Neural cell (in vitro differentiated cells): ENCODE results near the gene CALHM2. TPM values are rescaled to one million over a fixed set of nuclear protein-coding genes. Genes with fewer than 3 reads are reported as not detected.

Experiments
- H2AFZ ChIP-seq: fragments of 200-600, 300-800 bp; sonication (generic), shearing (Covaris generic); 2 replicates; pipeline ENCODE4 v1.6.0; 2014; ENCODE audit warnings: low read depth, mild to moderate bottlenecking, antibody characterized with exemption, low read length, moderate library complexity
- H3F3A ChIP-seq: fragments of 200-600 bp; shearing (Covaris generic); 2 replicates; pipeline ENCODE4 v1.6.1; 2016; ENCODE audit warnings: mild to moderate bottlenecking, moderate library complexity, mixed read lengths, antibody characterized with exemption, low read length; ENCODE audit not compliant: insufficient read depth, poor library complexity, severe bottlenecking
- H3K27ac ChIP-seq: fragments of 200-600, 300-800 bp; sonication (generic), shearing (Covaris generic); 2 replicates; pipeline ENCODE4 v1.5.1; 2014; ENCODE audit warnings: mild to moderate bottlenecking, low read length, moderate library complexity
- H3K27me3 ChIP-seq: fragments of 300-800, 200-600 bp; sonication (generic), shearing (Covaris generic); 2 replicates; pipeline ENCODE4 v1.6.0; 2014; ENCODE audit warnings: mild to moderate bottlenecking, low read depth, low read length, moderate library complexity; ENCODE audit not compliant: insufficient read depth
- H3K36me3 ChIP-seq: fragments of 300-800, 200-600 bp; sonication (generic), shearing (Covaris generic); 2 replicates; pipeline ENCODE4 v1.5.1; 2014; ENCODE audit warnings: mild to moderate bottlenecking, antibody characterized with exemption, low read length, moderate library complexity; ENCODE audit not compliant: insufficient read depth
- H3K4me2 ChIP-seq: fragments of 300-800, 200-600 bp; sonication (generic), shearing (Covaris generic); 2 replicates; pipeline ENCODE4 v1.6.0; 2014; ENCODE audit warnings: mild to moderate bottlenecking, low read length
- H3K4me3 ChIP-seq: fragments of 300-800, 200-600 bp; sonication (generic), shearing (Covaris generic); 2 replicates; pipeline ENCODE4 v1.5.1; 2014; ENCODE audit warnings: mild to moderate bottlenecking, low read length, moderate library complexity
- H3K79me2 ChIP-seq: fragments of 200-600 bp; shearing (Covaris generic); replicated peaks from 2 replicates; pipeline ENCODE4 v1.6.0; 2014; ENCODE audit warnings: mild to moderate bottlenecking, low read length, moderate library complexity; ENCODE audit not compliant: insufficient read depth
- H3K9ac ChIP-seq: fragments of 300-800, 200-600 bp; sonication (generic), shearing (Covaris generic); 2 replicates; pipeline ENCODE4 v1.6.1; 2016; ENCODE audit warnings: mild to moderate bottlenecking, low read length, mixed read lengths
- H3K9me2 ChIP-seq: fragments of 200-600 bp; shearing (Covaris generic); 2 replicates; pipeline ENCODE4 v1.6.1; 2016; ENCODE audit warnings: mild to moderate bottlenecking, low read length, mixed read lengths; ENCODE audit not compliant: insufficient read depth
- H3K9me3 ChIP-seq: fragments of 200-600, 300-800 bp; sonication (generic), shearing (Covaris generic); 2 replicates; pipeline ENCODE4 v1.6.1; 2016; ENCODE audit warnings: mild to moderate bottlenecking, mixed run types, low read length, moderate library complexity, mixed read lengths
- H4K20me1 ChIP-seq: fragments of 200-600 bp; shearing (Covaris generic); 2 replicates; pipeline ENCODE4 v1.6.1; 2016; ENCODE audit warnings: mild to moderate bottlenecking, mixed run types; ENCODE audit not compliant: insufficient read depth
- CTCF ChIP-seq: fragments of 450-650 bp; IDR thresholded peaks from 2 replicates; pipeline ENCODE4 v1.5.1; 2014; ENCODE audit warnings: antibody characterized with exemption, mild to moderate bottlenecking, moderate library complexity; ENCODE audit not compliant: poor library complexity, severe bottlenecking
- EP300 ChIP-seq: fragments of 450-650 bp; conservative IDR thresholded peaks from 2 replicates; pipeline ENCODE4 v1.6.1; 2014; ENCODE audit warnings: antibody characterized with exemption, mild to moderate bottlenecking, moderate library complexity; ENCODE audit not compliant: poor library complexity, severe bottlenecking
- EZH2 ChIP-seq: fragments of 200-600, 300-800 bp; shearing (Covaris generic), sonication (generic); IDR thresholded peaks from 2 replicates; pipeline ENCODE4 v1.6.1; 2014; ENCODE audit warnings: antibody characterized with exemption, low read length, borderline replicate concordance, mild to moderate bottlenecking; ENCODE audit not compliant: insufficient read depth, poor library complexity, severe bottlenecking
- MXI1 ChIP-seq: fragments of 450-650 bp; conservative IDR thresholded peaks from 2 replicates; pipeline ENCODE4 v1.6.1; 2014; ENCODE audit warnings: antibody characterized with exemption, mild to moderate bottlenecking; ENCODE audit not compliant: poor library complexity, severe bottlenecking
- POLR2AphosphoS5 ChIP-seq: IDR thresholded peaks from 2 replicates; pipeline ENCODE4 v1.6.1; 2012
- RAD21 ChIP-seq: fragments of 450-650 bp; conservative IDR thresholded peaks from 2 replicates; pipeline ENCODE4 v1.6.1; 2014; ENCODE audit warnings: antibody characterized with exemption, mild to moderate bottlenecking, moderate library complexity
- SMC3 ChIP-seq: fragments of 450-650 bp; conservative IDR thresholded peaks from 2 replicates; pipeline ENCODE4 v1.6.1; 2014; ENCODE audit warnings: antibody characterized with exemption, mild to moderate bottlenecking, moderate library complexity; ENCODE audit not compliant: poor library complexity
- TAF1 ChIP-seq: IDR thresholded peaks from 2 replicates; pipeline ENCODE4 v1.6.1; 2012; ENCODE audit warnings: low read depth
- polyA plus RNA-seq: library from polyadenylated mRNA; depleted of rRNA; stranded (reverse); fragments of >200 nt; gene quantifications from 2 replicates; pipeline ENCODE4 v1.2.3, GENCODE V29; 2014
- TF ChIP-seq, protein P1 (sequence below): IDR thresholded peaks from 2 replicates; pipeline ENCODE4 v1.6.1; 2012; ENCODE audit warnings: borderline replicate concordance

The CALHM2 gene
- polyA plus RNA-seq, 1 donor from 2014 or later, result not detected

DNA sequence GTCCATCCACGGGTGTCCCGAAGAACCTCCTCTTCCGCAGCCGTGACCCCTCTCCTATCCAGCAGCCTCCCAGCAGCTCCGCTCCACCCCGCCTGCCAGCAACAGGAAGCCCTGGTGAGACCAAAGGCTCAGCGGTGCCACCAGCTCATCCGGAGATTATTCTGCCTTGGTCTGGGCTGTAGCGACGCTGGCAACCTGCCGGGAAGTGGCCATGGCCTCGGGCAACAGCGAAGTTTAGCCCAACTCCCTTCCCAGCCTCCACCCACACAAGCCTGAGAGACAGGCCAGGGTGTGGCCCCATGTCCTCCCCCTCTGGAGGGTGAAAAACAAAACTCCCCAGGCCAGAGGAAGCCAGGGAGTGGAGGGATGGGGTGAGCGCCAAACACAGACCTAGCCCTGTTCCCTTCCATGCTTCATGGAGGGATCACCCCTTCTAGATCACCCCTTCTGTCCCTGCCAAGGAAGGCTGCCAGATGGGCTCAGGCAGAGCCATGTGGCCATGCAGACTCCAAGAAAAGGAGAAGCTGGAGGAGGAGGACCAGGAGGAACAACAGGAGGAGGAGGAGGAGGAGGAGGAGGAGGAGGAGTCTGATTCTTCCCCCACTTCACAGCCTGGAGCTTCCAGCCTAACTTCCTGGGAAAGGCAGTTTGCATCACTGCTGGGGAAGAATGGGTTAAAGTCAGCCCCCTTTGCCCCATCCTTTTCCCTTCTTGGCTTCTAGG is 918 bp downstream of the CALHM2 start:
- no peaks in the 10 kb centered on the region for H3K79me2 ChIP-seq
- H3K9me3 ChIP-seq, result no peaks in the 10 kb centered on the region
- no peak overlapping the region for H3K27ac ChIP-seq

GRCh38 chr10:103450201-103450695 is 1.9 kb downstream of the CALHM2 start:
- Histone ChIP-seq H3K79me2 (no peaks in the 10 kb centered on the region), H3K27me3 (no peaks in the 10 kb centered on the region), H3K4me2 (no peak overlapping the region), H3K27ac (no peak overlapping the region), H3K36me3 (no peaks in the 10 kb centered on the region), H3K9me3 (no peaks in the 10 kb centered on the region), H3K9me2 (no peaks in the 10 kb centered on the region), H3K4me3 (no peak overlapping the region), H4K20me1 (no peaks in the 10 kb centered on the region), H3F3A (no peaks in the 10 kb centered on the region), H3K9ac (no peak overlapping the region), H2AFZ (no peak overlapping the region)
- TF ChIP-seq TAF1, result no peak
- TF ChIP-seq RAD21, result no peak
- TF ChIP-seq MXI1, result no peak
- no peak for TF ChIP-seq EZH2
- TF ChIP-seq SMC3, result no peak
- TF ChIP-seq CTCF, result no peak
- no peak for TF ChIP-seq POLR2AphosphoS5
- TF ChIP-seq, protein P1, sequence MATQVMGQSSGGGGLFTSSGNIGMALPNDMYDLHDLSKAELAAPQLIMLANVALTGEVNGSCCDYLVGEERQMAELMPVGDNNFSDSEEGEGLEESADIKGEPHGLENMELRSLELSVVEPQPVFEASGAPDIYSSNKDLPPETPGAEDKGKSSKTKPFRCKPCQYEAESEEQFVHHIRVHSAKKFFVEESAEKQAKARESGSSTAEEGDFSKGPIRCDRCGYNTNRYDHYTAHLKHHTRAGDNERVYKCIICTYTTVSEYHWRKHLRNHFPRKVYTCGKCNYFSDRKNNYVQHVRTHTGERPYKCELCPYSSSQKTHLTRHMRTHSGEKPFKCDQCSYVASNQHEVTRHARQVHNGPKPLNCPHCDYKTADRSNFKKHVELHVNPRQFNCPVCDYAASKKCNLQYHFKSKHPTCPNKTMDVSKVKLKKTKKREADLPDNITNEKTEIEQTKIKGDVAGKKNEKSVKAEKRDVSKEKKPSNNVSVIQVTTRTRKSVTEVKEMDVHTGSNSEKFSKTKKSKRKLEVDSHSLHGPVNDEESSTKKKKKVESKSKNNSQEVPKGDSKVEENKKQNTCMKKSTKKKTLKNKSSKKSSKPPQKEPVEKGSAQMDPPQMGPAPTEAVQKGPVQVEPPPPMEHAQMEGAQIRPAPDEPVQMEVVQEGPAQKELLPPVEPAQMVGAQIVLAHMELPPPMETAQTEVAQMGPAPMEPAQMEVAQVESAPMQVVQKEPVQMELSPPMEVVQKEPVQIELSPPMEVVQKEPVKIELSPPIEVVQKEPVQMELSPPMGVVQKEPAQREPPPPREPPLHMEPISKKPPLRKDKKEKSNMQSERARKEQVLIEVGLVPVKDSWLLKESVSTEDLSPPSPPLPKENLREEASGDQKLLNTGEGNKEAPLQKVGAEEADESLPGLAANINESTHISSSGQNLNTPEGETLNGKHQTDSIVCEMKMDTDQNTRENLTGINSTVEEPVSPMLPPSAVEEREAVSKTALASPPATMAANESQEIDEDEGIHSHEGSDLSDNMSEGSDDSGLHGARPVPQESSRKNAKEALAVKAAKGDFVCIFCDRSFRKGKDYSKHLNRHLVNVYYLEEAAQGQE, result no peak
- no peak for TF ChIP-seq EP300

More for the DNA sequence above, 918 bp downstream of the CALHM2 start:
- TF ChIP-seq CTCF, result no peak
- no peak for TF ChIP-seq POLR2AphosphoS5
- TF ChIP-seq MXI1, result no peak
- TF ChIP-seq RAD21, result no peak
- no peaks in the 10 kb centered on the region for H3K9me2 ChIP-seq
- no peaks in the 10 kb centered on the region for H3K27me3 ChIP-seq
- no peak overlapping the region for H3K9ac ChIP-seq
- no peaks in the 10 kb centered on the region for H4K20me1 ChIP-seq
- H2AFZ ChIP-seq, result no peak overlapping the region
- H3K4me3 ChIP-seq, result no peak overlapping the region
- H3F3A ChIP-seq, result no peaks in the 10 kb centered on the region
- no peaks in the 10 kb centered on the region for H3K36me3 ChIP-seq
- no peak overlapping the region for H3K4me2 ChIP-seq
